Measurements from ENCODE around the gene ZFAND3.

- TF ChIP-seq, protein P1, sequence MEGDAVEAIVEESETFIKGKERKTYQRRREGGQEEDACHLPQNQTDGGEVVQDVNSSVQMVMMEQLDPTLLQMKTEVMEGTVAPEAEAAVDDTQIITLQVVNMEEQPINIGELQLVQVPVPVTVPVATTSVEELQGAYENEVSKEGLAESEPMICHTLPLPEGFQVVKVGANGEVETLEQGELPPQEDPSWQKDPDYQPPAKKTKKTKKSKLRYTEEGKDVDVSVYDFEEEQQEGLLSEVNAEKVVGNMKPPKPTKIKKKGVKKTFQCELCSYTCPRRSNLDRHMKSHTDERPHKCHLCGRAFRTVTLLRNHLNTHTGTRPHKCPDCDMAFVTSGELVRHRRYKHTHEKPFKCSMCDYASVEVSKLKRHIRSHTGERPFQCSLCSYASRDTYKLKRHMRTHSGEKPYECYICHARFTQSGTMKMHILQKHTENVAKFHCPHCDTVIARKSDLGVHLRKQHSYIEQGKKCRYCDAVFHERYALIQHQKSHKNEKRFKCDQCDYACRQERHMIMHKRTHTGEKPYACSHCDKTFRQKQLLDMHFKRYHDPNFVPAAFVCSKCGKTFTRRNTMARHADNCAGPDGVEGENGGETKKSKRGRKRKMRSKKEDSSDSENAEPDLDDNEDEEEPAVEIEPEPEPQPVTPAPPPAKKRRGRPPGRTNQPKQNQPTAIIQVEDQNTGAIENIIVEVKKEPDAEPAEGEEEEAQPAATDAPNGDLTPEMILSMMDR (conservative IDR thresholded peaks at IDR 0.05 in 1 of 2, IDR thresholded peaks at IDR 0.05 in 1 of 2; ENCODE audit: low read depth in 1 of 2, low read length in 2 of 2): no peak
- no peak for TF ChIP-seq EZH2 (IDR thresholded peaks at IDR 0.05; ENCODE audit: low read length, missing control alignments)
Observed at GRCh38 chr6:38164131-38164481, 344.6 kb downstream of the ZFAND3 start.

Data from fibroblast of lung (primary cell).